Left ventricle myocardium inferior (tissue), 1 donor: ENCODE results near the gene GRIN2A. TPM values are rescaled to one million over a fixed set of nuclear protein-coding genes. Genes with fewer than 3 reads are reported as not detected.

Experiments
- DNase-seq: peaks from one replicate; pipeline ENCODE4 v3.0.0-alpha.2; 2020
- H3K27ac ChIP-seq: fragments of 200-600 bp; replicated peaks from 2 replicates; pipeline ENCODE4 v1.8.0; 2021
- H3K27me3 ChIP-seq: fragments of 200-600 bp; 2 replicates; pipeline ENCODE4 v1.8.0; 2021; ENCODE audit warnings: low read depth
- H3K36me3 ChIP-seq: fragments of 200-600 bp; 2 replicates; pipeline ENCODE4 v1.8.0; 2021
- H3K4me1 ChIP-seq: fragments of 200-600 bp; 2 replicates; pipeline ENCODE4 v1.8.0; 2021
- H3K4me3 ChIP-seq: fragments of 200-600 bp; 2 replicates; pipeline ENCODE4 v1.8.0; 2021; ENCODE audit warnings: mild to moderate bottlenecking, moderate library complexity
- H3K9me3 ChIP-seq: fragments of 200-600 bp; replicated peaks from 2 replicates; pipeline ENCODE4 v1.8.0; 2021
- CTCF ChIP-seq: fragments of 200-600 bp; IDR thresholded peaks from 2 replicates; pipeline ENCODE4 v1.8.0; 2021; ENCODE audit warnings: antibody characterized with exemption, mild to moderate bottlenecking, borderline replicate concordance
- intact Hi-C: fragments of 100-400 bp; cut with micrococcal nuclease; formaldehyde crosslinking; loops from one replicate; pipeline ENCODE4 v1.11.0; 2022
- total RNA-seq: library from RNA; stranded (reverse); fragmentation: NEBNext Ultra II Directional; extraction: Animal tissue kit (Norgen Biotek cat#: 25700); gene quantifications from one replicate; pipeline ENCODE4 v1.2.1, GENCODE V29; 2021
- donor health status: DM: no; HTN: yes; CAD: no; lungs with severe emphysema.

The GRIN2A gene
- total RNA-seq, 1 donor from 2014 or later: 2.4 TPM

GRCh38 chr16:9826656-9827055 lies 355.6 kb downstream of the GRIN2A start:
- intact Hi-C loops: no loop called here
- H3K9me3 ChIP-seq: no peaks in the 10 kb centered on the region
- H3K27ac ChIP-seq: no peak overlapping the region
- H3K4me3 ChIP-seq: no peak overlapping the region
- H3K4me1 ChIP-seq: no peaks in the 10 kb centered on the region
- H3K27me3 ChIP-seq: peaks cover 21% of the 10 kb centered on the region
- no peaks in the 10 kb centered on the region for H3K36me3 ChIP-seq
- DNase-seq: no peak
- no peak for TF ChIP-seq CTCF

- intact Hi-C loops: no loop called here
- TF ChIP-seq CTCF: no peak
These were observed 357.8 kb downstream of the GRIN2A start for GRCh38 chr16:9824200-9825068.

GRCh38 chr16:9823510-9823909 lies 358.7 kb downstream of the GRIN2A start:
- intact Hi-C loops: no loop called here
- H3K27me3 ChIP-seq: peaks cover 26% of the 10 kb centered on the region
- no peaks in the 10 kb centered on the region for H3K4me1 ChIP-seq
- H3K4me3 ChIP-seq: no peak overlapping the region
- H3K27ac ChIP-seq: no peak overlapping the region
- no peak for DNase-seq
- no peaks in the 10 kb centered on the region for H3K9me3 ChIP-seq
- no peaks in the 10 kb centered on the region for H3K36me3 ChIP-seq
- no peak for TF ChIP-seq CTCF

More at GRCh38 chr16:9824200-9825068, 357.8 kb downstream of the GRIN2A start:
- H3K36me3 ChIP-seq: no peaks in the 10 kb centered on the region
- H3K4me1 ChIP-seq: no peaks in the 10 kb centered on the region
- no peak overlapping the region for H3K27ac ChIP-seq
- no peaks in the 10 kb centered on the region for H3K9me3 ChIP-seq
- no peak overlapping the region for H3K4me3 ChIP-seq
- H3K27me3 ChIP-seq: peaks cover 26% of the 10 kb centered on the region
- DNase-seq: no peak

- no peak overlapping the region for H3K4me3 ChIP-seq
- no peak for TF ChIP-seq CTCF
- DNase-seq: no peak
- intact Hi-C loops: no loop called here
- no peaks in the 10 kb centered on the region for H3K36me3 ChIP-seq
- peaks cover 21% of the 10 kb centered on the region for H3K27me3 ChIP-seq
- no peak overlapping the region for H3K27ac ChIP-seq
- no peaks in the 10 kb centered on the region for H3K9me3 ChIP-seq
- H3K4me1 ChIP-seq: no peaks in the 10 kb centered on the region
These were observed 360.3 kb downstream of the GRIN2A start for GRCh38 chr16:9821970-9822369.

GRCh38 chr16:9821331-9821730 lies 360.9 kb downstream of the GRIN2A start:
- intact Hi-C loops: no loop called here

More at GRCh38 chr16:9821331-9821730, 360.9 kb downstream of the GRIN2A start:
- no peak for TF ChIP-seq CTCF
- H3K27me3 ChIP-seq: peaks cover 21% of the 10 kb centered on the region
- no peak overlapping the region for H3K4me3 ChIP-seq
- H3K9me3 ChIP-seq: no peaks in the 10 kb centered on the region
- no peak overlapping the region for H3K27ac ChIP-seq
- no peaks in the 10 kb centered on the region for H3K4me1 ChIP-seq
- H3K36me3 ChIP-seq: no peaks in the 10 kb centered on the region
- DNase-seq: no peak
